H1 (cell line): ENCODE measurements around the gene GPR157. TPM values are rescaled to one million over a fixed set of nuclear protein-coding genes. Genes with fewer than 3 reads are reported as not detected.

Experiments used
- CTCF ChIA-PET: fragments of 300-600 bp; sonication (Branson Sonifier 250); formaldehyde crosslinking; loops from one replicate; lab custom pipeline; 2021; ENCODE audit not compliant: partially characterized antibody; lab: Charles Lee
- POLR2A ChIA-PET: fragments of 300-600 bp; sonication (Branson Sonifier 250); formaldehyde crosslinking; loops from one replicate; lab custom pipeline; 2021; ENCODE audit warnings: inconsistent platforms; ENCODE audit not compliant: partially characterized antibody; lab: Charles Lee
- DNase-seq, 2 experiments: peaks; one replicate each; pipeline versions ENCODE4 v3.0.0 to v3.0.0-alpha.2; 2010 to 2022; ENCODE audit warnings: low spot score in 2 of 2, low read depth in 1 of 2, mixed read lengths in 1 of 2
- FAIRE-seq: peaks from 2 replicates; lab custom pipeline; 2011; peaks lifted over from hg19 to GRCh38; lab: Jason Lieb, UNC
- H2AFZ ChIP-seq: 2 replicates; pipeline ENCODE4 v1.8.1; 2012; ENCODE audit warnings: low read length, inconsistent platforms
- H2AK5ac ChIP-seq: 2 replicates; pipeline ENCODE4 v1.6.1; 2013; ENCODE audit warnings: low read depth, low read length
- H2BK120ac ChIP-seq: replicated peaks from 2 replicates; pipeline ENCODE3; 2013; ENCODE audit warnings: low read depth, low read length, inconsistent platforms
- H2BK12ac ChIP-seq: 2 replicates; pipeline ENCODE4 v1.6.1; 2013; ENCODE audit warnings: low read depth, low read length
- H2BK15ac ChIP-seq: 2 replicates; pipeline ENCODE4 v1.6.1; 2013; ENCODE audit warnings: low read length
- H2BK20ac ChIP-seq: 2 replicates; pipeline ENCODE4 v1.6.1; 2013; ENCODE audit warnings: low read length
- H2BK5ac ChIP-seq: 2 replicates; pipeline ENCODE4 v1.6.1; 2013; ENCODE audit warnings: low read depth, low read length
- H3K14ac ChIP-seq: 2 replicates; pipeline ENCODE4 v1.6.1; 2013; ENCODE audit warnings: inconsistent platforms; ENCODE audit not compliant: insufficient read length
- H3K18ac ChIP-seq: 2 replicates; pipeline ENCODE4 v1.6.1; 2013; ENCODE audit warnings: low read length; ENCODE audit errors: extremely low read depth
- H3K23ac ChIP-seq: 2 replicates; pipeline ENCODE4 v1.6.1; 2013; ENCODE audit warnings: inconsistent platforms; ENCODE audit not compliant: insufficient read length
- H3K23me2 ChIP-seq: 2 replicates; pipeline ENCODE4 v1.6.1; 2013; ENCODE audit warnings: low read depth, low read length
- H3K27ac ChIP-seq: 2 replicates; pipeline ENCODE4 v1.6.1; 2011; ENCODE audit warnings: low read depth, low read length, inconsistent platforms
- H3K27me3 ChIP-seq, 4 experiments: replicated peaks in 1 of 4; 1 replicate in 1 of 4; 2 replicates in 3 of 4; pipeline versions ENCODE4 v1.6.1 to v1.8.1; 2011 to 2013; ENCODE audit warnings: low read length in 3 of 4, mild to moderate bottlenecking in 3 of 4, inconsistent platforms in 2 of 4, mixed read lengths in 2 of 4, moderate library complexity in 1 of 4; ENCODE audit not compliant: control insufficient read depth in 3 of 4, insufficient read depth in 3 of 4; ENCODE audit errors: extremely low read depth in 1 of 4
- H3K36me3 ChIP-seq, 4 experiments: 2 replicates each; pipeline versions ENCODE4 v1.6.1 to v1.8.1; 2011 to 2013; ENCODE audit warnings: mild to moderate bottlenecking in 4 of 4, low read length in 3 of 4, moderate library complexity in 2 of 4, control low read depth in 1 of 4, inconsistent platforms in 1 of 4; ENCODE audit not compliant: insufficient read depth in 4 of 4, control insufficient read depth in 2 of 4
- H3K4ac ChIP-seq: replicated peaks from 2 replicates; pipeline ENCODE3; 2013; ENCODE audit warnings: low read length, low read depth, mixed read lengths, inconsistent platforms; ENCODE audit not compliant: insufficient read length
- H3K4me1 ChIP-seq, 4 experiments: replicated peaks in 1 of 4; 1 replicate in 1 of 4; 2 replicates in 3 of 4; pipeline versions ENCODE4 v1.6.1 to v1.8.1; 2011 to 2013; ENCODE audit warnings: low read length in 3 of 4, inconsistent platforms in 2 of 4, mixed read lengths in 1 of 4; ENCODE audit not compliant: insufficient read depth in 4 of 4, control insufficient read depth in 3 of 4
- H3K4me2 ChIP-seq, 2 experiments: 2 replicates each; pipeline versions ENCODE4 v1.6.1 to v1.8.1; 2011 to 2013; ENCODE audit warnings: low read depth in 2 of 2, low read length in 2 of 2, control low read depth in 1 of 2, inconsistent platforms in 1 of 2, mild to moderate bottlenecking in 1 of 2; ENCODE audit not compliant: insufficient read depth in 1 of 2
- H3K4me3 ChIP-seq, 4 experiments: fragments of 200-600, 300-600 bp in 1 of 4; sonication (generic), shearing (Covaris generic), sonication (Bioruptor Twin) in 1 of 4; 2 replicates each; pipeline versions ENCODE4 v1.5.1 to v1.8.1; 2011 to 2016; ENCODE audit warnings: low read length in 4 of 4, low read depth in 3 of 4, control low read depth in 2 of 4, inconsistent platforms in 2 of 4, mild to moderate bottlenecking in 2 of 4, mixed read lengths in 1 of 4, moderate library complexity in 1 of 4; ENCODE audit not compliant: insufficient read depth in 2 of 4; ENCODE audit errors: extremely low read depth in 1 of 4
- H3K56ac ChIP-seq: replicated peaks from 2 replicates; pipeline ENCODE3; 2013; ENCODE audit warnings: low read depth, mild to moderate bottlenecking, mixed read lengths, low read length, inconsistent platforms; ENCODE audit not compliant: insufficient read length
- H3K79me1 ChIP-seq: 2 replicates; pipeline ENCODE4 v1.6.1; 2013; ENCODE audit warnings: low read depth, low read length, control low read depth
- H3K79me2 ChIP-seq, 2 experiments: 2 replicates each; pipeline versions ENCODE4 v1.6.1 to v1.8.1; 2012 to 2013; ENCODE audit warnings: low read length in 2 of 2, mild to moderate bottlenecking in 2 of 2, inconsistent platforms in 1 of 2; ENCODE audit not compliant: insufficient read depth in 2 of 2, control insufficient read depth in 1 of 2
- H3K9ac ChIP-seq, 4 experiments: replicated peaks in 1 of 4; 1 replicate in 1 of 4; 2 replicates in 3 of 4; pipeline versions ENCODE4 v1.6.1 to v1.8.1; 2011 to 2013; ENCODE audit warnings: low read depth in 3 of 4, low read length in 3 of 4, control low read depth in 2 of 4, mild to moderate bottlenecking in 2 of 4, moderate library complexity in 2 of 4, inconsistent platforms in 1 of 4; ENCODE audit errors: extremely low read depth in 1 of 4
- H3K9me3 ChIP-seq, 2 experiments: 2 replicates each; pipeline versions ENCODE4 v1.6.1 to v1.8.1; 2012 to 2013; ENCODE audit warnings: mild to moderate bottlenecking in 2 of 2, moderate library complexity in 2 of 2, control low read depth in 1 of 2, inconsistent platforms in 1 of 2, low read depth in 1 of 2, low read length in 1 of 2, mixed read lengths in 1 of 2; ENCODE audit not compliant: insufficient read depth in 2 of 2
- H4K20me1 ChIP-seq, 2 experiments: replicated peaks in 1 of 2; 2 replicates each; pipeline versions ENCODE3 to v1.8.1; 2011 to 2013; ENCODE audit warnings: inconsistent platforms in 2 of 2, low read length in 2 of 2, mild to moderate bottlenecking in 1 of 2; ENCODE audit not compliant: insufficient read depth in 2 of 2, control insufficient read depth in 1 of 2
- H4K5ac ChIP-seq: 2 replicates; pipeline ENCODE4 v1.6.1; 2013; ENCODE audit warnings: low read length, low read depth, mixed read lengths, inconsistent platforms; ENCODE audit not compliant: insufficient read length
- H4K8ac ChIP-seq: 2 replicates; pipeline ENCODE4 v1.8.0; 2013; ENCODE audit warnings: mild to moderate bottlenecking, moderate library complexity, low read length, inconsistent platforms; ENCODE audit not compliant: insufficient read depth; ENCODE audit errors: extremely low read depth
- H4K91ac ChIP-seq: replicated peaks from 2 replicates; pipeline ENCODE3; 2013; ENCODE audit warnings: low read length, mixed read lengths, inconsistent platforms; ENCODE audit not compliant: insufficient read length
- CEBPB ChIP-seq: IDR thresholded peaks from 2 replicates; pipeline ENCODE4 v1.6.1; 2012; ENCODE audit warnings: low read depth, low read length
- EGR1 ChIP-seq: IDR thresholded peaks from 2 replicates; pipeline ENCODE4 v1.6.1; 2011; ENCODE audit warnings: low read depth, low read length, borderline replicate concordance
- RFX5 ChIP-seq: IDR thresholded peaks from 2 replicates; pipeline ENCODE4 v1.6.1; 2011; ENCODE audit warnings: low read depth, low read length, improper control_type of control experiment, borderline replicate concordance
- RNF2 ChIP-seq: fragments of 200-900, 300-1000 bp; sonication (generic); IDR thresholded peaks from 2 replicates; pipeline ENCODE4 v1.7.1; 2016; ENCODE audit warnings: borderline replicate concordance, low read depth, mild to moderate bottlenecking, antibody characterized with exemption, low read length; ENCODE audit not compliant: poor library complexity, severe bottlenecking; ENCODE audit errors: missing control alignments
- SIN3A ChIP-seq, 2 experiments: IDR thresholded peaks in 1 of 2; conservative IDR thresholded peaks in 1 of 2; 2 replicates each; pipeline ENCODE4 v1.6.1; 2011 to 2012; ENCODE audit warnings: low read length in 2 of 2, improper control_type of control experiment in 1 of 2, low read depth in 1 of 2, mild to moderate bottlenecking in 1 of 2
- SUZ12 ChIP-seq: fragments of 200-600 bp; sonication (generic); IDR thresholded peaks from 2 replicates; pipeline ENCODE4 v1.6.1; 2012; ENCODE audit warnings: mild to moderate bottlenecking, inconsistent platforms, low read length, moderate library complexity, mixed read lengths
- TCF12 ChIP-seq: IDR thresholded peaks from 2 replicates; pipeline ENCODE4 v1.6.1; 2011; ENCODE audit warnings: low read depth, mild to moderate bottlenecking, low read length
- WGBS, 2 experiments: shearing (Covaris generic) in 1 of 2; methylation state at CpG; one replicate each; pipeline versions ENCODE4 v1.1.6 to v1.1.7; 2013 to 2015; ENCODE audit warnings: low lambda C conversion rate in 2 of 2, mixed read lengths in 2 of 2, inconsistent platforms in 1 of 2, low coverage in 1 of 2, missing lambda C conversion rate in 1 of 2; ENCODE audit not compliant: insufficient replicate concordance in 2 of 2, insufficient coverage in 1 of 2, insufficient read length in 1 of 2; ENCODE audit errors: extremely low coverage in 1 of 2, missing lambda C conversion rate in 1 of 2; 5-methylcytosine and 5-hydroxymethylcytosine counted together
- polyA plus RNA-seq, 7 experiments: library from polyadenylated mRNA; depleted of rRNA in 3 of 7; stranded (reverse) in 5 of 7; unstranded in 2 of 7; fragments of >200 nt in 5 of 7; fragments of 200-250 nt in 2 of 7; gene quantifications; 1 replicate in 5 of 7; 2 replicates in 1 of 7; 4 replicates in 1 of 7; pipeline versions ENCODE4 v1.2.1 to v1.2.3, GENCODE V29; 2011 to 2013; ENCODE audit warnings: missing spikeins in 2 of 7, mixed read lengths in 2 of 7
- total RNA-seq: library from RNA; stranded (reverse); fragmentation: NEBNext Ultra II Directional; extraction: Animal tissue kit (Norgen Biotek cat#: 25700); gene quantifications from 2 replicates; pipeline ENCODE4 v1.2.1, GENCODE V29; 2021
- TF ChIP-seq, protein P1 (sequence below): IDR thresholded peaks from 2 replicates; pipeline ENCODE4 v1.6.1; 2011; ENCODE audit warnings: low read depth, mild to moderate bottlenecking, low read length; ENCODE audit not compliant: insufficient read depth
- TF ChIP-seq, protein P2 (sequence below), 3 experiments: IDR thresholded peaks; 1 replicate in 2 of 3; 2 replicates in 1 of 3; pipeline versions ENCODE4 v1.5.1 to v1.6.1; 2011; ENCODE audit warnings: low read length in 3 of 3, mild to moderate bottlenecking in 3 of 3, inconsistent platforms in 2 of 3, low read depth in 1 of 3, moderate library complexity in 1 of 3; ENCODE audit not compliant: insufficient read depth in 1 of 3; ENCODE audit errors: control extremely low read depth in 1 of 3
- TF ChIP-seq, protein P3 (sequence below): IDR thresholded peaks from 2 replicates; pipeline ENCODE4 v1.6.1; 2012; ENCODE audit warnings: inconsistent platforms

The GPR157 gene
- total and polyA plus RNA-seq, 2 of the 8 experiments (the other 6 are each of a cell fraction or from before 2014, with no cell fraction given) = 1.0 to 11.0 TPM

DNA sequence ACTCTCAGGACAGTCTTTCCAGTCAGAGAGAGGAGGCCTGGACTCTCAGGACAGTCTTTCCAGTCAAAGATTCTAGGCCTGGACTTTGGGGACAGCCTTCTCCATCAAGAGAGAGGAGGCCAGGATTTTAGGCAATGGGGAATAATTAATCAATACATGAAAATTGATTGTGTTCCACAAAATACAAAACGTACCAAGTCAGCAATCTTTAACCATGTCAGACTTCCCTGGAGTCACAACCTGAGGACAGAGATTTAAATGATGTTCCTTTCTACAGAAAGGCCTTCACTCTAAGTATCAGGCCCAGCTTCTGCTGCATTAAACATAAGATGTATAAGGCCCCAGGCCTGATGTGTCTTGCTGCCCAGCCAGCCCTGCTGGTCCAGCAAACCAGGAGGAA lies 27.0 kb upstream of the GPR157 start:
- Histone ChIP-seq H3K18ac (no peak overlapping the region), H3K23ac (no peak overlapping the region), H3K4me1 (no peaks in the 10 kb centered on the region), H4K8ac (no peak overlapping the region), H2BK120ac (no peak overlapping the region), H2BK5ac (no peak overlapping the region), H2BK12ac (no peak overlapping the region), H3K14ac (no peak overlapping the region), H3K23me2 (no peaks in the 10 kb centered on the region), H3K27me3 (no peaks in the 10 kb centered on the region), H4K20me1 (peaks cover 2 to 13% of the 10 kb centered on the region in 2 experiments), H3K79me2 (peaks cover 0 to 52% of the 10 kb centered on the region in 2 experiments; a peak in 2 of 4 replicates), H4K5ac (no peak overlapping the region), H3K4ac (no peak overlapping the region), H3K4me2 (no peak overlapping the region), H3K36me3 (peaks cover 0 to 2% (median under 1%) of the 10 kb centered on the region in 4 experiments; a peak in 2 of 8 replicates), H3K79me1 (peaks cover 8% of the 10 kb centered on the region), H2AFZ (no peak overlapping the region), H2BK15ac (no peak overlapping the region), H2BK20ac (no peak overlapping the region), H2AK5ac (no peak overlapping the region), H3K56ac (no peak overlapping the region), H3K9me3 (no peaks in the 10 kb centered on the region), H3K9ac (no peak overlapping the region), H3K27ac (no peak overlapping the region), H3K4me3 (no peak overlapping the region), H4K91ac (no peak overlapping the region)
- ChIA-PET CTCF (interaction anchor here (0.6 to 1.6 kb wide), 4 partner anchors 9 to 94 kb away, joined by 3 to 4 read pairs (median 4); no protein-coding TSS in a partner anchor), POLR2A (no interaction called here)
- no peak for FAIRE-seq
- WGBS, 2 experiments = 95% methylated on average over 1 of the region's 1 CpG; no CpG with 5 or more reads in 1 of the 2 experiments
- no peak for DNase-seq
- TF ChIP-seq RNF2 = no peak
- no peak for TF ChIP-seq TCF12
- TF ChIP-seq, protein P1, sequence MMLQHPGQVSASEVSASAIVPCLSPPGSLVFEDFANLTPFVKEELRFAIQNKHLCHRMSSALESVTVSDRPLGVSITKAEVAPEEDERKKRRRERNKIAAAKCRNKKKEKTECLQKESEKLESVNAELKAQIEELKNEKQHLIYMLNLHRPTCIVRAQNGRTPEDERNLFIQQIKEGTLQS = no peak
- TF ChIP-seq RFX5 = no peak
- no peak for TF ChIP-seq EGR1
- TF ChIP-seq, protein P2, sequence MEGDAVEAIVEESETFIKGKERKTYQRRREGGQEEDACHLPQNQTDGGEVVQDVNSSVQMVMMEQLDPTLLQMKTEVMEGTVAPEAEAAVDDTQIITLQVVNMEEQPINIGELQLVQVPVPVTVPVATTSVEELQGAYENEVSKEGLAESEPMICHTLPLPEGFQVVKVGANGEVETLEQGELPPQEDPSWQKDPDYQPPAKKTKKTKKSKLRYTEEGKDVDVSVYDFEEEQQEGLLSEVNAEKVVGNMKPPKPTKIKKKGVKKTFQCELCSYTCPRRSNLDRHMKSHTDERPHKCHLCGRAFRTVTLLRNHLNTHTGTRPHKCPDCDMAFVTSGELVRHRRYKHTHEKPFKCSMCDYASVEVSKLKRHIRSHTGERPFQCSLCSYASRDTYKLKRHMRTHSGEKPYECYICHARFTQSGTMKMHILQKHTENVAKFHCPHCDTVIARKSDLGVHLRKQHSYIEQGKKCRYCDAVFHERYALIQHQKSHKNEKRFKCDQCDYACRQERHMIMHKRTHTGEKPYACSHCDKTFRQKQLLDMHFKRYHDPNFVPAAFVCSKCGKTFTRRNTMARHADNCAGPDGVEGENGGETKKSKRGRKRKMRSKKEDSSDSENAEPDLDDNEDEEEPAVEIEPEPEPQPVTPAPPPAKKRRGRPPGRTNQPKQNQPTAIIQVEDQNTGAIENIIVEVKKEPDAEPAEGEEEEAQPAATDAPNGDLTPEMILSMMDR (IDR thresholded peaks at IDR 0.05; ENCODE audit: control extremely low read depth in 1 of 3, insufficient read depth in 1 of 3, low read depth in 1 of 3, low read length in 3 of 3) = no peak
- TF ChIP-seq SUZ12 = no peak
- no peak for TF ChIP-seq SIN3A (conservative IDR thresholded peaks at IDR 0.05 in 1 of 2, IDR thresholded peaks at IDR 0.05 in 1 of 2; ENCODE audit: low read depth in 1 of 2, low read length in 2 of 2)
- no peak for TF ChIP-seq CEBPB
- TF ChIP-seq, protein P3, sequence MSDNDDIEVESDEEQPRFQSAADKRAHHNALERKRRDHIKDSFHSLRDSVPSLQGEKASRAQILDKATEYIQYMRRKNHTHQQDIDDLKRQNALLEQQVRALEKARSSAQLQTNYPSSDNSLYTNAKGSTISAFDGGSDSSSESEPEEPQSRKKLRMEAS = no peak
